Ovary (tissue), 9 donors: ENCODE results near the gene MIPEP. TPM values are rescaled to one million over a fixed set of nuclear protein-coding genes. Genes with fewer than 3 reads are reported as not detected.

Source experiments
- DNase-seq, 5 donors: peaks; one replicate each; pipeline ENCODE4 v3.0.0-alpha.2; 2019 to 2020
- H3K27ac ChIP-seq, 2 donors: fragments of 200-600 bp; one replicate each; pipeline versions ENCODE4 v1.5.1 to v1.8.0; 2019 to 2022
- H3K27me3 ChIP-seq: fragments of 200-600 bp; one replicate; pipeline ENCODE4 v1.8.0; 2022
- H3K36me3 ChIP-seq: fragments of 200-600 bp; sonication (generic); one replicate; pipeline ENCODE4 v1.5.1; 2019
- H3K4me1 ChIP-seq: one replicate; pipeline ENCODE4 v1.8.1; 2013; ENCODE audit warnings: mild to moderate bottlenecking, moderate library complexity; ENCODE audit not compliant: insufficient read depth
- H3K4me3 ChIP-seq: fragments of 200-600 bp; sonication (generic); one replicate; pipeline ENCODE4 v1.5.1; 2017
- H3K9me3 ChIP-seq, 2 donors: fragments of 200-600 bp in 1 of 2; sonication (generic) in 1 of 2; one replicate each; pipeline versions ENCODE4 v1.5.1 to v1.8.1; 2013 to 2019; ENCODE audit warnings: mild to moderate bottlenecking in 1 of 2, moderate library complexity in 1 of 2
- CTCF ChIP-seq, 3 donors: fragments of 450-650 bp in 2 of 3; fragments of 200-600 bp in 1 of 3; IDR thresholded peaks; one replicate each; pipeline versions ENCODE4 v1.5.1 to v1.8.0; 2016 to 2022; ENCODE audit warnings: antibody characterized with exemption in 3 of 3, mild to moderate bottlenecking in 1 of 3
- EP300 ChIP-seq: sonication (generic); formaldehyde crosslinking; IDR thresholded peaks from one replicate; pipeline ENCODE4 v1.6.1; 2017; ENCODE audit warnings: antibody characterized with exemption
- POLR2A ChIP-seq: fragments of 450-650 bp; IDR thresholded peaks from one replicate; pipeline ENCODE4 v1.6.1; 2017; ENCODE audit warnings: antibody characterized with exemption, mild to moderate bottlenecking, moderate library complexity
- WGBS, 3 donors: extraction: QIAGEN DNeasy Blood & Tissue Kit in 1 of 3; methylation state at CpG; one replicate each; pipeline versions ENCODE4 v1.1.5 to v1.1.7; 2013 to 2017; 5-methylcytosine and 5-hydroxymethylcytosine counted together
- intact Hi-C, 4 donors: fragments of 100-400 bp; cut with DNase I; formaldehyde crosslinking; loops; one replicate each; pipeline versions ENCODE4 v1.11.0 to v1.15.1; 2022 to 2023
- polyA plus RNA-seq, 2 donors: library from polyadenylated mRNA; stranded (reverse); fragments of 200-250 nt in 1 of 2; fragments of 350-450 nt in 1 of 2; fragmentation: Illumina TruSeq in 1 of 2; extraction: RNeasy Lipid Tissue Mini Kit (QIAGEN cat#74804) in 1 of 2; gene quantifications; one replicate each; pipeline ENCODE4 v1.2.3, GENCODE V29; 2013 to 2014
- total RNA-seq, 7 donors: library from RNA; depleted of rRNA in 2 of 7; stranded (reverse); fragments of >200 nt in 2 of 7; fragmentation: NEBNext Ultra II Directional in 3 of 7; extraction: Animal tissue kit (Norgen Biotek cat#: 25700) in 3 of 7; gene quantifications; one replicate each; pipeline versions ENCODE4 v1.1.0 to v1.2.4, GENCODE V29; 2016 to 2023
- donor health status: DM: no; HTN: no; CAD: no; lungs with moderate emphysema.
- donor health status: DM: no; HTN: no; CAD: no.
- donor health status: Bipolar disorder and iron deficiency.
- donor health status: DM: yes; HTN: yes; CAD: no.
- donor health status: DM: no; HTN: no; CAD: no.
- donor health status: DM: yes; HTN: yes; CAD: no.

MIPEP gene
- total and polyA plus RNA-seq, 9 donors: 7.1 to 18.8 (median 12.9) TPM

- Histone ChIP-seq H3K27me3 (no peaks in the 10 kb centered on the region), H3K9me3 (no peaks in the 10 kb centered on the region), H3K27ac (no peak overlapping the region), H3K4me3 (no peak overlapping the region), H3K36me3 (no peaks in the 10 kb centered on the region), H3K4me1 (no peaks in the 10 kb centered on the region)
- TF ChIP-seq EP300: no peak
- TF ChIP-seq POLR2A: no peak
- TF ChIP-seq CTCF (IDR thresholded peaks at IDR 0.05): no peak
- no peak for DNase-seq
- 16 to 48% (median 43%) methylated on average over 5 of the region's 5 CpGs for WGBS, 3 donors
- intact Hi-C loops: no loop called here
These were observed 201.6 kb downstream of the MIPEP start for GRCh38 chr13:23687614-23688013.

- 97 to 99% (median 97%) methylated on average over 3 of the region's 3 CpGs for WGBS, 3 donors
- Histone ChIP-seq H3K27ac (no peak overlapping the region), H3K9me3 (no peaks in the 10 kb centered on the region), H3K4me1 (no peaks in the 10 kb centered on the region), H3K4me3 (no peak overlapping the region), H3K27me3 (no peaks in the 10 kb centered on the region), H3K36me3 (no peaks in the 10 kb centered on the region)
- intact Hi-C loops: no loop called here
- TF ChIP-seq CTCF (IDR thresholded peaks at IDR 0.05) (no peak), EP300 (no peak), POLR2A (no peak)
- no peak for DNase-seq
These were observed 202.3 kb downstream of the MIPEP start for GRCh38 chr13:23686948-23687347.

GRCh38 chr13:23685416-23685815 lies 203.8 kb downstream of the MIPEP start:
- Histone ChIP-seq H3K9me3 (no peaks in the 10 kb centered on the region), H3K4me3 (no peak overlapping the region), H3K27ac (no peak overlapping the region), H3K4me1 (no peaks in the 10 kb centered on the region), H3K36me3 (no peaks in the 10 kb centered on the region), H3K27me3 (no peaks in the 10 kb centered on the region)
- no peak for DNase-seq
- intact Hi-C loops: no loop called here
- TF ChIP-seq CTCF (IDR thresholded peaks at IDR 0.05) (no peak), EP300 (no peak), POLR2A (no peak)
- 46 to 84% (median 66%) methylated on average over 1 of the region's 1 CpG for WGBS, 3 donors

- Histone ChIP-seq H3K36me3 (no peaks in the 10 kb centered on the region), H3K27ac (no peak overlapping the region), H3K4me1 (no peaks in the 10 kb centered on the region), H3K9me3 (no peaks in the 10 kb centered on the region), H3K27me3 (no peaks in the 10 kb centered on the region), H3K4me3 (no peak overlapping the region)
- no peak for DNase-seq
- TF ChIP-seq EP300 (no peak), CTCF (IDR thresholded peaks at IDR 0.05) (no peak), POLR2A (no peak)
- intact Hi-C loops: no loop called here
- WGBS, 3 donors: 93 to 96% (median 94%) methylated on average over 2 of the region's 2 CpGs
These were observed 204.6 kb downstream of the MIPEP start for GRCh38 chr13:23684647-23685046.

- no peak for DNase-seq
These were observed 206.1 kb downstream of the MIPEP start for GRCh38 chr13:23683084-23683483.

More at GRCh38 chr13:23683084-23683483, 206.1 kb downstream of the MIPEP start:
- Histone ChIP-seq H3K4me1 (no peaks in the 10 kb centered on the region), H3K27me3 (no peaks in the 10 kb centered on the region), H3K4me3 (no peak overlapping the region), H3K36me3 (no peaks in the 10 kb centered on the region), H3K9me3 (no peaks in the 10 kb centered on the region), H3K27ac (no peak overlapping the region)
- 64 to 74% (median 72%) methylated on average over 4 of the region's 4 CpGs for WGBS, 3 donors
- intact Hi-C loops: no loop called here
- TF ChIP-seq EP300 (no peak), CTCF (IDR thresholded peaks at IDR 0.05) (no peak), POLR2A (no peak)
